Mucosa of descending colon (tissue), 3 donors: ENCODE measurements around the gene GLI1. TPM values are rescaled to one million over a fixed set of nuclear protein-coding genes. Genes with fewer than 3 reads are reported as not detected.
"Not testable (repeated sequence)": the region's sequence is repeated elsewhere in the genome, so short reads cannot be mapped to it uniquely, and the experiment has no call there.

ENCODE experiments used
- ATAC-seq: fragments of 200-7000 bp; cut with Tn5 transposase; one replicate; pipeline ENCODE4 v1.9.1; 2020; ENCODE audit warnings: mild to moderate bottlenecking, moderate library complexity
- DNase-seq, 3 donors: peaks; one replicate each; pipeline ENCODE4 v3.0.0-alpha.2; 2020
- H3K36me3 ChIP-seq: fragments of 200-600 bp; one replicate; pipeline ENCODE4 v1.8.0; 2021; ENCODE audit warnings: low read depth, mild to moderate bottlenecking
- H3K4me1 ChIP-seq: fragments of 200-600 bp; one replicate; pipeline ENCODE4 v1.8.0; 2021; ENCODE audit warnings: low read depth, mild to moderate bottlenecking
- H3K4me3 ChIP-seq: fragments of 200-600 bp; one replicate; pipeline ENCODE4 v1.8.0; 2021; ENCODE audit warnings: mild to moderate bottlenecking
- H3K9me3 ChIP-seq: fragments of 200-600 bp; one replicate; pipeline ENCODE4 v1.8.0; 2021; ENCODE audit warnings: mild to moderate bottlenecking
- intact Hi-C, 2 donors: fragments of 100-400 bp; cut with DNase I in 1 of 2; cut with micrococcal nuclease in 1 of 2; formaldehyde crosslinking; loops; one replicate each; pipeline versions ENCODE4 v1.11.0 to v1.11.1; 2022; cut with DNase I, micrococcal nuclease
- total RNA-seq, 3 donors: library from RNA; stranded (reverse); fragmentation: NEBNext Ultra II Directional in 2 of 3; extraction: Animal tissue kit (Norgen Biotek cat#: 25700) in 2 of 3; gene quantifications; one replicate each; pipeline versions ENCODE4 v1.2.1 to v1.2.4, GENCODE V29; 2021 to 2023
- TF ChIP-seq, protein P1 (sequence below): fragments of 200-600 bp; IDR thresholded peaks from one replicate; pipeline ENCODE4 v1.8.0; 2022; ENCODE audit warnings: antibody characterized with exemption, mild to moderate bottlenecking
- donor health status: DM: no; HTN: no; CAD: no; lungs with moderate emphysema.
- donor health status: DM: no; HTN: no; CAD: no.
- donor health status: DM: no; HTN: yes; CAD: no.

Gene GLI1
- total RNA-seq, 3 donors from 2014 or later, result 0.46 to 2.0 (median 1.9) TPM

- Histone ChIP-seq H3K4me3 (no peak overlapping the region), H3K36me3 (peaks cover 8% of the 10 kb centered on the region), H3K9me3 (no peaks in the 10 kb centered on the region), H3K4me1 (no peaks in the 10 kb centered on the region)
- intact Hi-C loops, result no loop called here
- TF ChIP-seq, protein P1, sequence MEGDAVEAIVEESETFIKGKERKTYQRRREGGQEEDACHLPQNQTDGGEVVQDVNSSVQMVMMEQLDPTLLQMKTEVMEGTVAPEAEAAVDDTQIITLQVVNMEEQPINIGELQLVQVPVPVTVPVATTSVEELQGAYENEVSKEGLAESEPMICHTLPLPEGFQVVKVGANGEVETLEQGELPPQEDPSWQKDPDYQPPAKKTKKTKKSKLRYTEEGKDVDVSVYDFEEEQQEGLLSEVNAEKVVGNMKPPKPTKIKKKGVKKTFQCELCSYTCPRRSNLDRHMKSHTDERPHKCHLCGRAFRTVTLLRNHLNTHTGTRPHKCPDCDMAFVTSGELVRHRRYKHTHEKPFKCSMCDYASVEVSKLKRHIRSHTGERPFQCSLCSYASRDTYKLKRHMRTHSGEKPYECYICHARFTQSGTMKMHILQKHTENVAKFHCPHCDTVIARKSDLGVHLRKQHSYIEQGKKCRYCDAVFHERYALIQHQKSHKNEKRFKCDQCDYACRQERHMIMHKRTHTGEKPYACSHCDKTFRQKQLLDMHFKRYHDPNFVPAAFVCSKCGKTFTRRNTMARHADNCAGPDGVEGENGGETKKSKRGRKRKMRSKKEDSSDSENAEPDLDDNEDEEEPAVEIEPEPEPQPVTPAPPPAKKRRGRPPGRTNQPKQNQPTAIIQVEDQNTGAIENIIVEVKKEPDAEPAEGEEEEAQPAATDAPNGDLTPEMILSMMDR, result no peak
- no peak for DNase-seq
- no peak for ATAC-seq
These were observed 51.6 kb downstream of the GLI1 start for GRCh38 chr12:57511161-57511560.

GRCh38 chr12:57511588-57512325 lies 52.2 kb downstream of the GLI1 start:
- no peak for ATAC-seq
- no peaks in the 10 kb centered on the region for H3K9me3 ChIP-seq

GRCh38 chr12:57512665-57513064 lies 53.1 kb downstream of the GLI1 start:
- DNase-seq, result no peak
- intact Hi-C loops, result no loop called here
- Histone ChIP-seq H3K4me3 (no peak overlapping the region), H3K9me3 (no peaks in the 10 kb centered on the region), H3K4me1 (peaks cover 2% of the 10 kb centered on the region), H3K36me3 (peaks cover 8% of the 10 kb centered on the region)
- no peak for ATAC-seq
- TF ChIP-seq, protein P1, result no peak

More at GRCh38 chr12:57511588-57512325, 52.2 kb downstream of the GLI1 start:
- Histone ChIP-seq H3K4me1 (no peaks in the 10 kb centered on the region), H3K36me3 (peaks cover 8% of the 10 kb centered on the region), H3K4me3 (no peak overlapping the region)
- TF ChIP-seq, protein P1, result no peak
- no peak for DNase-seq
- intact Hi-C loops, result no loop called here

DNA sequence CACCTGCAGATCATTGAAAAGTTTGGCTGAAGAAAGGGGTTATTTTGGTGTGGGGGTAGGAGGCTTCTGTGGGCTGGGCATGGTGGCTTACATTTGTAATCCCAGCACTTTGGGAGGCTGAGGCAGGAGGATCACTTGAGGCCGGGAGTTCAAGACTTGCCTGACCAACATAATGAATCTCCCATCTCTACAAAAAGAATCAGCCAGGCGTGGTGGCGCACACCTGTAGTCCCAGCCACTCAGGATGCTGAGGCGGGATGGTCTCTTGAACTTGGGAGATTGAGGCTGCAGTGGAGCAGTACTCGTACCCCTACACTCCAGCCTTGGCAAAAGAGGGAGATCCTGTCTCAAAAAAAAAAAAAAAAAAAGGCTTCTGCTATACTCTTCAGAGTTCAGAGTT lies 53.7 kb downstream of the GLI1 start:
- DNase-seq (no peak), ATAC-seq (no peak)
- TF ChIP-seq, protein P1, result no peak
- intact Hi-C loops, result no loop called here
- Histone ChIP-seq H3K4me3 (no peak overlapping the region), H3K9me3 (no peaks in the 10 kb centered on the region), H3K4me1 (peaks cover 8% of the 10 kb centered on the region), H3K36me3 (peaks cover 8% of the 10 kb centered on the region)

GRCh38 chr12:57513677-57514076 lies 54.1 kb downstream of the GLI1 start:
- DNase-seq, H3K36me3 ChIP-seq, H3K4me3 ChIP-seq, H3K9me3 ChIP-seq, ATAC-seq, intact Hi-C loops: not testable (repeated sequence)
- H3K4me1 ChIP-seq, result peaks cover 13% of the 10 kb centered on the region

DNA sequence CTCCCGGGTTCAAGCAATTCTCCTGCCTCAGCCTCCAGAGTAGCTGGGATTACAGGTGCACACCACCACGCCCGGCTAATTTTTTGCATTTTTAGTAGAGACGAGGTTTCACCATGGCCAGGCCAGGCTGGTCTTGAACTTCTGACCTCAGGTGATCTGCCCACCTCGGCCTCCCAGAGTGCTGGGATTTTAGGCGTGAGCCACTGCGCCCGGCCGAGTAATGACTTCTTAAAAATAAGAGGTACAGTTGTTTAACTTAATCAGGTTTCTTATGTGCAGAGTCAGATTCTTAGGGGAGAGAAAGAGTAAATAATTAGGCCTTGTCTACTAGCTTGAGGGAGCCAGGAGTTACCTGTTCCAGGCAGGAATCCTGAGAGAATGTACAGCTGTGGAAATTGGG lies 54.7 kb downstream of the GLI1 start:
- H3K36me3 ChIP-seq, DNase-seq, intact Hi-C loops, H3K4me3 ChIP-seq, ATAC-seq, H3K9me3 ChIP-seq: not testable (repeated sequence)
- H3K4me1 ChIP-seq, result peaks cover 18% of the 10 kb centered on the region
